ENCODE measurements around the gene ARCN1.

ARCN1 gene

DNA sequence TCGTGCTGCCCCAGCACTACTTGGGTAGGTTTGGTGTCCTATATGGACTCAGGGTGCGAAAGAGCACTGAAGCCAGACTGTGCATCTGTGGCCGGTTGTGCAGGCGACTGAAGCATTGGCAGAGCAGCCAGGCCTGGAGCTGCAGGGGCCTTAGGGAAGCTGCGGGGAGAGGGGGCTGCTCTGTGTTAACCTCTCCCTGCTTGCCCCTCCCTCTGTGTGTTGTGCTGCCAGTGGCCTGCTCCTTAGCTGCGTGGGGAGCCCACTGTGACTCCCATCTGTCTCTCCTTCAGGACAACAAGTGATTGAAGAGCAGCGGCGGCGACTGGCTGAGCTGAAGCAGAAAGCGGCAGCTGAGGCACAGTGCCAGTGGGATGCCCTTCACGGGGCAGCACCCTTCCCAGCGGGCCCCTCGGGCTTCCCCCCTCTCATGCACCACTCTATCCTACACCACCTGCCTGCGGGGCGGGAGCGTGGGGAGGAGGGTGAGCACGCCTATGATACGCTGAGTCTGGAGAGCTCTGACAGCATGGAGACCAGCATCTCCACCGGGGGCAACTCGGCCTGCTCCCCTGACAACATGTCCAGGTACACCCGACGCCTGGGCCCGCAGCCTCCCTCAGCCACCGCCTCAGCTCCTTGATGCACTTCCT, 73.0 kb downstream of the ARCN1 start:
- no peak overlapping the region for H3K4me3 ChIP-seq (ENCODE audit: low read depth, low read length)
- TF ChIP-seq, protein P1, sequence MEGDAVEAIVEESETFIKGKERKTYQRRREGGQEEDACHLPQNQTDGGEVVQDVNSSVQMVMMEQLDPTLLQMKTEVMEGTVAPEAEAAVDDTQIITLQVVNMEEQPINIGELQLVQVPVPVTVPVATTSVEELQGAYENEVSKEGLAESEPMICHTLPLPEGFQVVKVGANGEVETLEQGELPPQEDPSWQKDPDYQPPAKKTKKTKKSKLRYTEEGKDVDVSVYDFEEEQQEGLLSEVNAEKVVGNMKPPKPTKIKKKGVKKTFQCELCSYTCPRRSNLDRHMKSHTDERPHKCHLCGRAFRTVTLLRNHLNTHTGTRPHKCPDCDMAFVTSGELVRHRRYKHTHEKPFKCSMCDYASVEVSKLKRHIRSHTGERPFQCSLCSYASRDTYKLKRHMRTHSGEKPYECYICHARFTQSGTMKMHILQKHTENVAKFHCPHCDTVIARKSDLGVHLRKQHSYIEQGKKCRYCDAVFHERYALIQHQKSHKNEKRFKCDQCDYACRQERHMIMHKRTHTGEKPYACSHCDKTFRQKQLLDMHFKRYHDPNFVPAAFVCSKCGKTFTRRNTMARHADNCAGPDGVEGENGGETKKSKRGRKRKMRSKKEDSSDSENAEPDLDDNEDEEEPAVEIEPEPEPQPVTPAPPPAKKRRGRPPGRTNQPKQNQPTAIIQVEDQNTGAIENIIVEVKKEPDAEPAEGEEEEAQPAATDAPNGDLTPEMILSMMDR (IDR thresholded peaks at IDR 0.05; ENCODE audit: insufficient read depth, low read depth, low read length, missing control alignments), result no peak
- no peak for DNase-seq (ENCODE audit: low read depth)

DNA sequence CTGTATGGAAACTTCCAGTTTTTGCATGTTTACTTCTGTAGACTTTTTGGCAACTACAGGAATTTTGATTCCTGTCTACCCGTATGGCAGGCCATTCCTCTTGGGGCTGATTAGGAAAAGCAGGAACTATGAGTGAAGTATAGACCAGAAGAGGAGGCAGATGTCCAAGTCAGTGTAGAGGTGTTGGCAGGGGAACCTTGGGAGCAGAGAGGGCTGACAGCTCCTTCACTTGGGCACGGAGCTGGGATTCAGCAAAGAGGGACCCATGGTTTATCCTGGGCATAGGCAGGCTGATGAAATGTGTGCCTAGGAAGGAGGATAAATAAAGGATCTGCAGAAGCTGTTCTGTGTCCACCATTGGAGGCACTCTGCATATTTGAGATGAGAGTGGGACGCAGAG, 74.2 kb downstream of the ARCN1 start:
- no peak overlapping the region for H3K4me3 ChIP-seq (ENCODE audit: low read depth, low read length)
- TF ChIP-seq, protein P1 (IDR thresholded peaks at IDR 0.05; ENCODE audit: insufficient read depth, low read depth, low read length, missing control alignments), result no peak
- DNase-seq (ENCODE audit: low read depth), result no peak

DNA sequence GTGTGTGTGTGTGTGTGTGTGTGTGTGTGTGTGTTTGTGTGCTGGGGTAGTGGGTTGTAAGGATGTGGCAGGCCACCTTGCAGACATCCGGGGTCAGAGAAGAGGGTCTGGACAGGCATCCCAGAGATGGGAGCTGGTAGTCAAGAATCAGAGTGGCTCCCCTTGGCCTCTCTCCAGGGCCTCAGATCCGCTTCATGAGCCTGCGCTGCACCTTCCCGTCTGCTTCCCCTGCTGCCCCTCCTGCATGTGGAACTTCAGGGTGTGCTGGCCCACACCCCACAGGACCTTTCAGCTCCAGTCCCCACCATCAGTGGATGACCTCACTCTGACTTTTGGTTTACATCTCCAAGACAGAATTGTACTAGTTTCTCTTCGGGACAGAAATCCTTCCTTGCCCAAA, 76.1 kb downstream of the ARCN1 start:
- no peak for DNase-seq (ENCODE audit: low read depth)
- H3K4me3 ChIP-seq (ENCODE audit: low read depth, low read length), result no peak overlapping the region
- TF ChIP-seq, protein P1 (IDR thresholded peaks at IDR 0.05; ENCODE audit: insufficient read depth, low read depth, low read length, missing control alignments), result no peak

DNA sequence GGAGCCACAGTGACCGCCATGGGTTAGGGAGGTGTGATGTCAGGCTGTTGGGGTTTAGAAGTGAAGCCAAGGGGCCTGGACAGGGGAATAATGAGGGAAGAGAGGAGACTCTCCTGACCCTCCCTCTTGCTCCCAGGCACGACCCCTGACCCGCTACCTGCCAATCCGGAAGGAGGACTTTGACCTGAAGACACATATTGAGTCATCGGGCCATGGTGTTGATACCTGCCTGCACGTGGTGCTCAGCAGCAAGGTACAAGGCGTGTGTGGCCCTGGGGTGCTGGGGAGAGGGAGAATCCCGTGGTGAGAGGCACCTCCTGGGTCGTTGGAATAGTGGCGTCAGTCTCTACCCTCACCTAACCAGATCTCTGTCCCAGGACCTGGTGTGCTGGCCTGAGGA, 77.7 kb downstream of the ARCN1 start:
- no peak overlapping the region for H3K4me3 ChIP-seq (ENCODE audit: low read depth, low read length)
- TF ChIP-seq, protein P1 (IDR thresholded peaks at IDR 0.05; ENCODE audit: insufficient read depth, low read depth, low read length, missing control alignments), result no peak
- no peak for DNase-seq (ENCODE audit: low read depth)

DNA sequence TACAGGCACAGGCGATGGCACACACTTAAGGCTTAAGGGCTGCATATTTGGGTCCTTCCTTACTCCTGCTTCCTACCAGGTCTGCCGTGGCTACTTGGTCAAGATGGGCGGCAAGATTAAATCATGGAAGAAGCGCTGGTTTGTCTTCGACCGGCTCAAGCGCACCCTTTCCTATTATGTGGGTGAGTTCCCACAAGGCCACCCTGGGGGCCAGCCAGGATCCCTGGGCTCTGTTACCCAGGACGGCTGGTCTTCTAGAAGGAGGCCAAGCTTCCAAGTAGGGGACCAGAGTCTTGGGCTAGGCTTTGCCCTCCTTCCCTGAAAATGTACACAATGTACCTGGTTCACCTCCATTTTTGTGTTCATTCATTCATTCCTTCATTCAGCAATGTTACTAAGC, 78.2 kb downstream of the ARCN1 start:
- no peak overlapping the region for H3K4me3 ChIP-seq (ENCODE audit: low read depth, low read length)
- TF ChIP-seq, protein P1 (IDR thresholded peaks at IDR 0.05; ENCODE audit: insufficient read depth, low read depth, low read length, missing control alignments), result no peak
- DNase-seq (ENCODE audit: low read depth), result no peak

DNA sequence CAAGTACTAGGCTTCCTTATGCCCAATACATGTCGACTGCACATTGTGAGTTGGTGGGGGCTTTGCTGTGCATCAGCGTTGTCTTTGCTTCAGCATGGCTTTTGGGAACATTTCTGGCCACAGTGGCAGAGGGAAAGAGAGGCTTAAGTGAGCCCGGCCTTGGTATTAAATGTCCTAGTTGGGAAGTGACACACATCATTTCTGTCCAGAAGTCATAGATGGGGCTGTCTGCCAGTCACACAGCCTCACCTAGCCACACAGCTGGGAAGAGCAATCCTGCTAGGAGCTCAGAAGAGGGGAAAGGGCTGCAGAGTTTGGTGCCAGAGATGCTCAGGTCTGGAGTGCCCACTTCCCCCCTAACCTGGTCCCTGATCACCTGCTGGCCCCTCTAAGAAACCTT, 79.6 kb downstream of the ARCN1 start:
- no peak for DNase-seq (ENCODE audit: low read depth)
- H3K4me3 ChIP-seq (ENCODE audit: low read depth, low read length), result no peak overlapping the region
- TF ChIP-seq, protein P1 (IDR thresholded peaks at IDR 0.05; ENCODE audit: insufficient read depth, low read depth, low read length, missing control alignments), result no peak
